Natural killer cell (primary cell): ENCODE results near the gene KCTD4. TPM values are rescaled to one million over a fixed set of nuclear protein-coding genes. Genes with fewer than 3 reads are reported as not detected.

Source experiments
- ATAC-seq, 3 donors: fragments of 150-1000 bp in 2 of 3; fragments of 200-7000 bp in 1 of 3; cut with Tn5 transposase; 1 replicate in 1 of 3; 2 replicates in 2 of 3; pipeline ENCODE4 v1.10.0; 2021; ENCODE audit warnings: mild to moderate bottlenecking in 2 of 3, moderate library complexity in 2 of 3
- DNase-seq, 2 donors: peaks; one replicate each; pipeline versions ENCODE4 v3.0.0 to v3.0.0-alpha.2; 2013 to 2021; ENCODE audit warnings: mixed read lengths in 1 of 2
- H3K27ac ChIP-seq: one replicate; pipeline ENCODE4 v1.5.1; 2013; ENCODE audit warnings: mild to moderate bottlenecking, low read length
- H3K27me3 ChIP-seq: one replicate; pipeline ENCODE4 v1.6.1; 2013; ENCODE audit warnings: low read length; ENCODE audit not compliant: control insufficient read depth, insufficient read depth
- H3K36me3 ChIP-seq: one replicate; pipeline ENCODE4 v1.6.1; 2013; ENCODE audit warnings: low read length; ENCODE audit not compliant: control insufficient read depth, insufficient read depth
- H3K4me1 ChIP-seq: one replicate; pipeline ENCODE4 v1.6.1; 2013; ENCODE audit warnings: low read length; ENCODE audit not compliant: control insufficient read depth, insufficient read depth
- H3K4me3 ChIP-seq: one replicate; pipeline ENCODE4 v1.5.1; 2013; ENCODE audit warnings: low read length
- H3K9me3 ChIP-seq: one replicate; pipeline ENCODE4 v1.6.1; 2013; ENCODE audit warnings: low read length; ENCODE audit not compliant: control insufficient read depth, insufficient read depth
- H3K27ac Mint-ChIP-seq, 2 donors: one replicate each; pipeline ENCODE4 v1.8.0; 2022; ENCODE audit warnings: mild to moderate bottlenecking in 2 of 2, mixed read lengths in 2 of 2, moderate library complexity in 1 of 2
- H3K27me3 Mint-ChIP-seq, 2 donors: one replicate each; pipeline ENCODE4 v1.8.0; 2022; ENCODE audit warnings: low read depth in 2 of 2, mixed read lengths in 2 of 2
- H3K36me3 Mint-ChIP-seq: one replicate; pipeline ENCODE4 v1.8.0; 2022; ENCODE audit warnings: mixed read lengths
- H3K4me1 Mint-ChIP-seq, 2 donors: one replicate each; pipeline ENCODE4 v1.8.0; 2022; ENCODE audit warnings: mixed read lengths in 2 of 2
- H3K4me3 Mint-ChIP-seq: one replicate; pipeline ENCODE4 v1.8.0; 2022; ENCODE audit warnings: mild to moderate bottlenecking, moderate library complexity, mixed read lengths
- H3K9me3 Mint-ChIP-seq, 2 donors: one replicate each; pipeline ENCODE4 v1.8.0; 2022; ENCODE audit warnings: mixed read lengths in 2 of 2
- CTCF ChIP-seq: fragments of 200-600 bp; IDR thresholded peaks from one replicate; pipeline ENCODE4 v1.8.0; 2022; ENCODE audit warnings: antibody characterized with exemption
- WGBS: methylation state at CpG from one replicate; pipeline ENCODE4 v1.1.7; 2013; ENCODE audit warnings: missing lambda C conversion rate; ENCODE audit not compliant: insufficient coverage; 5-methylcytosine and 5-hydroxymethylcytosine counted together
- intact Hi-C: fragments of 100-400 bp; cut with micrococcal nuclease; formaldehyde crosslinking; loops from one replicate; pipeline ENCODE4 v1.14.2; 2022
- total RNA-seq, 4 donors: library from RNA; stranded (reverse); fragments of 120-200 nt in 1 of 4; gene quantifications; one replicate each; pipeline versions ENCODE4 v1.2.3 to v1.2.4, GENCODE V29; 2013 to 2022

KCTD4 gene
- total RNA-seq, 3 donors from 2014 or later (not counting 1 experiment from before 2014, with no cell fraction given) = not detected

GRCh38 chr13:45198924-45199323 lies 1.9 kb downstream of the KCTD4 start:
- no peak for DNase-seq
- WGBS = 89% methylated on average over 3 of the region's 3 CpGs
- H3K27me3 ChIP-seq = no peaks in the 10 kb centered on the region

GRCh38 chr13:45198041-45198440 lies 2.8 kb downstream of the KCTD4 start:
- intact Hi-C loops = no loop called here
- DNase-seq (no peak), ATAC-seq (no peak)
- no peak overlapping the region for H3K27ac ChIP-seq
- Mint-ChIP-seq H3K9me3 (no peaks in the 10 kb centered on the region), H3K36me3 (peaks cover 6% of the 10 kb centered on the region), H3K27me3 (no peaks in the 10 kb centered on the region), H3K4me3 (no peak overlapping the region), H3K27ac (no peak overlapping the region), H3K4me1 (peaks cover 20 to 22% of the 10 kb centered on the region in 2 donors)
- no peaks in the 10 kb centered on the region for H3K27me3 ChIP-seq
- WGBS = 100% methylated on average over 1 of the region's 2 CpGs
- no peak for TF ChIP-seq CTCF
- H3K36me3 ChIP-seq = no peaks in the 10 kb centered on the region
- no peaks in the 10 kb centered on the region for H3K4me1 ChIP-seq
- no peak overlapping the region for H3K4me3 ChIP-seq
- H3K9me3 ChIP-seq = no peaks in the 10 kb centered on the region

More at GRCh38 chr13:45198924-45199323, 1.9 kb downstream of the KCTD4 start:
- no peak for ATAC-seq
- no peak overlapping the region for H3K27ac Mint-ChIP-seq
- intact Hi-C loops = no loop called here
- no peak overlapping the region for H3K4me3 Mint-ChIP-seq
- no peak overlapping the region for H3K4me3 ChIP-seq
- peaks cover 6% of the 10 kb centered on the region for H3K36me3 Mint-ChIP-seq
- H3K36me3 ChIP-seq = no peaks in the 10 kb centered on the region
- no peak for TF ChIP-seq CTCF
- no peak overlapping the region for H3K27ac ChIP-seq
- no peaks in the 10 kb centered on the region for H3K9me3 ChIP-seq
- H3K4me1 Mint-ChIP-seq = peaks cover 20 to 22% of the 10 kb centered on the region in 2 donors
- H3K27me3 Mint-ChIP-seq = no peaks in the 10 kb centered on the region
- no peaks in the 10 kb centered on the region for H3K4me1 ChIP-seq
- H3K9me3 Mint-ChIP-seq = no peaks in the 10 kb centered on the region

- Mint-ChIP-seq H3K27me3 (no peaks in the 10 kb centered on the region), H3K27ac (peak overlapping the region in 1 of 2 donors; percentile 27), H3K36me3 (peaks cover 5% of the 10 kb centered on the region), H3K9me3 (no peaks in the 10 kb centered on the region), H3K4me3 (no peak overlapping the region), H3K4me1 (peaks cover 20 to 22% of the 10 kb centered on the region in 2 donors)
- no peak overlapping the region for H3K27ac ChIP-seq
- ATAC-seq = no peak
- no peaks in the 10 kb centered on the region for H3K27me3 ChIP-seq
- H3K36me3 ChIP-seq = no peaks in the 10 kb centered on the region
- intact Hi-C loops = no loop called here
- no peak for DNase-seq
- no peaks in the 10 kb centered on the region for H3K4me1 ChIP-seq
- no peaks in the 10 kb centered on the region for H3K9me3 ChIP-seq
- H3K4me3 ChIP-seq = no peak overlapping the region
- WGBS = 46% methylated on average over 1 of the region's 1 CpG
- TF ChIP-seq CTCF = no peak
Measured at GRCh38 chr13:45196622-45197021, 4.2 kb downstream of the KCTD4 start.

GRCh38 chr13:45196096-45196495 lies 4.7 kb downstream of the KCTD4 start:
- no peak overlapping the region for H3K4me3 ChIP-seq
- no peaks in the 10 kb centered on the region for H3K36me3 Mint-ChIP-seq
- H3K27me3 Mint-ChIP-seq = no peaks in the 10 kb centered on the region
- DNase-seq (no peak), ATAC-seq (no peak)
- H3K27ac ChIP-seq = no peak overlapping the region
- no peaks in the 10 kb centered on the region for H3K4me1 ChIP-seq
- no peaks in the 10 kb centered on the region for H3K36me3 ChIP-seq
- TF ChIP-seq CTCF = no peak
- no peaks in the 10 kb centered on the region for H3K9me3 Mint-ChIP-seq
- WGBS = no CpG with 5 or more reads among the region's 3 CpGs
- intact Hi-C loops = no loop called here
- peaks cover 20 to 22% of the 10 kb centered on the region in 2 donors for H3K4me1 Mint-ChIP-seq
- H3K4me3 Mint-ChIP-seq = no peak overlapping the region
- H3K27me3 ChIP-seq = no peaks in the 10 kb centered on the region
- H3K9me3 ChIP-seq = no peaks in the 10 kb centered on the region
- H3K27ac Mint-ChIP-seq = no peak overlapping the region
